Urinary bladder (tissue), 4 donors: ENCODE measurements around the gene ARFRP1. TPM values are rescaled to one million over a fixed set of nuclear protein-coding genes. Genes with fewer than 3 reads are reported as not detected.

Experiments used
- DNase-seq: peaks from one replicate; pipeline ENCODE4 v3.0.0-alpha.2; 2015; ENCODE audit errors: extremely low spot score
- H3K27ac ChIP-seq: one replicate; pipeline ENCODE4 v1.5.1; 2013; ENCODE audit warnings: low read depth, mild to moderate bottlenecking, moderate library complexity
- H3K36me3 ChIP-seq: one replicate; pipeline ENCODE4 v1.6.1; 2013; ENCODE audit warnings: mild to moderate bottlenecking, moderate library complexity; ENCODE audit not compliant: insufficient read depth
- H3K4me1 ChIP-seq: one replicate; pipeline ENCODE4 v1.6.1; 2013; ENCODE audit warnings: mild to moderate bottlenecking, moderate library complexity; ENCODE audit not compliant: insufficient read depth
- H3K4me3 ChIP-seq: one replicate; pipeline ENCODE4 v1.5.1; 2013; ENCODE audit warnings: low read depth, low read length
- WGBS: extraction: QIAGEN DNeasy Blood & Tissue Kit; methylation state at CpG from one replicate; pipeline ENCODE4 v1.1.7; 2013; 5-methylcytosine and 5-hydroxymethylcytosine counted together
- polyA plus RNA-seq: library from polyadenylated mRNA; stranded (reverse); fragments of 200-250 nt; gene quantifications from one replicate; pipeline ENCODE4 v1.2.3, GENCODE V29; 2013
- total RNA-seq: library from RNA; depleted of rRNA; stranded (reverse); fragments of >200 nt; gene quantifications from one replicate; pipeline ENCODE4 v1.2.3, GENCODE V29; 2014
- donor health status: healthy with polysubstance abuse.
- donor health status: healthy.

ARFRP1 gene
- total and polyA plus RNA-seq, 2 donors: 17.9 to 40.8 TPM

DNA sequence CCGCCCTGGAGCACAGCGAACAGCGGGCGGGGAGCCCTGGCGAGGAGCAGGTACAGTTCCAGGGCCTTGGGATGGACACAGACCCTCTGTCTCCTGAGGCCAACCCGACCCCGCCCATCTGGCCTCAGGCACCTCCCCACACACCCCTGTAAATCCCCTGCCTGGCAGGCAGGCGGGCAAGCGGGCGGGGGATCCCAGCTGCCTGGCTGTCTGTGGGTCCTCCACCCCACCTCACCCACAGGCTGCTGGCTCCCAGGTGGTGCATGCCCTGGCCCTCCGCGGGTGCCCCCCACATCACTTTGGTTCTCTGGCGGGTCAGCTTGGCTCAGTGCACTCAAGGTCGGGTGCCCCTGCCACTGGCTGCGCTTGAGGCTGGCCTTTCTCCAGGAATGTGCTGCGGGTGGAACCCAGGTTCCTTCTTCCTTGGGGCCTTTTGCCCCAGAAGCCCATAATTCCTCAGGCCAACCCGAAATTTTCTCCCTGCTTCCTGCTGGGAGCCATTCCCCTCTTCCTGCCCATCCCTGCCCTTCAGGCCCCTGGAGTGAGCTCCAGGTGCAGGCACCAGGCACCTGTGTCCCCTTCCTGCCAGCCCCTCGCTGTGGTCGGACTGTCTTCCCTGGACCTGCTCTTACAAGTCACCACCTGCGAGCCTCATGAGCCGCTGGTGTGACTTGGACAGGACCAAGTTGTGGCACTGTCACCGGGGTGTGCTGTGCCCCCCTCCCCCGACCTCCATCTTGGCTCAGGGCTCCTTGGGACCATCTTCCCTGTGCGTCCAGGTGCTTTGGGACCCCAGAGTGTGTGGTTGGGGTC, 16.7 kb downstream of the ARFRP1 start:
- Histone ChIP-seq H3K36me3 (no peaks in the 10 kb centered on the region), H3K4me1 (no peaks in the 10 kb centered on the region), H3K27ac (no peak overlapping the region), H3K4me3 (no peak overlapping the region)
- 81% methylated on average over 24 of the region's 24 CpGs for WGBS
- no peak for DNase-seq

- no peaks in the 10 kb centered on the region for H3K4me1 ChIP-seq
- H3K4me3 ChIP-seq: no peak overlapping the region
- 87% methylated on average over 40 of the region's 40 CpGs for WGBS
- H3K36me3 ChIP-seq: no peaks in the 10 kb centered on the region
- H3K27ac ChIP-seq: no peak overlapping the region
- DNase-seq: no peak
These were observed 17.5 kb downstream of the ARFRP1 start for GRCh38 chr20:63690003-63690897.

DNA sequence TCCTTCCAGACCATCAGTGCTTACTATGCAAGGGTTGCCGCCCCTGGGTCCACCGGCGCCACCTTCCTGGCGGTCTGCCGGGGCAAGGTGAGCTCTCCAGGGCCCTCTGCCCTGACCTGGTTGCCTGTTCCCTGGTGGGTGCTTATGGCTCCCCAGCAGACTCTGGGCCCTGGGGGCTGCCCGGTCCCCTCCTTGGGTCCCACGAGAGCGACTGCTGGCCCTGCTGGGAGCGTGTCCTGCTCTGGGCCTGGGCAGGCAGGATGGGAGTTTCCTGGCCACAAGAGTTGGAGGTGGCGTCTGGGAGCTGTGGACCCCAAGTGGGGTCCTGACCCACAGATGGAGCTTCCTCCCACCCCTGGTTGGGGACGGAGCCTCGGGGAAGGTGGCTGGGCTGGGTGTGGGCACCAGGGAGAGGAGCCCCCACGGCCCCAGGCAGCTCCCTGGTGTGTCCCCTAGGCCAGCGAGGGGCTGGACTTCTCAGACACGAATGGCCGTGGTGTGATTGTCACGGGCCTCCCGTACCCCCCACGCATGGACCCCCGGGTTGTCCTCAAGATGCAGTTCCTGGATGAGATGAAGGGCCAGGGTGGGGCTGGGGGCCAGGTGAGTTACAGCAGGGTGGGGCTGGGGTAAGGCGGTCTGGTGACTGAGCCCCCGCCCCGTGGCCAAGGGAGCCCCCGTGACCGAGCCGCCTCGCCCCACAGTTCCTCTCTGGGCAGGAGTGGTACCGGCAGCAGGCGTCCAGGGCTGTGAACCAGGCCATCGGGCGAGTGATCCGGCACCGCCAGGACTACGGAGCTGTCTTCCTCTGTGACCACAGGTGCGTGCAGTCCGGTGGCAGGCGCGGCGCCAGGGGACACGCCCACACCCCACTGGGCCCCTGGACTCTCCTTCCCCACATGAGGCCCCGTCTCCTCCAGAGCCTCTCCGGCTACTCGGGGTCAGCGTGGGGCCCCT, 18.5 kb downstream of the ARFRP1 start:
- no peaks in the 10 kb centered on the region for H3K36me3 ChIP-seq
- 91% methylated on average over 44 of the region's 44 CpGs for WGBS
- no peak overlapping the region for H3K27ac ChIP-seq
- no peaks in the 10 kb centered on the region for H3K4me1 ChIP-seq
- no peak for DNase-seq
- no peak overlapping the region for H3K4me3 ChIP-seq

DNA sequence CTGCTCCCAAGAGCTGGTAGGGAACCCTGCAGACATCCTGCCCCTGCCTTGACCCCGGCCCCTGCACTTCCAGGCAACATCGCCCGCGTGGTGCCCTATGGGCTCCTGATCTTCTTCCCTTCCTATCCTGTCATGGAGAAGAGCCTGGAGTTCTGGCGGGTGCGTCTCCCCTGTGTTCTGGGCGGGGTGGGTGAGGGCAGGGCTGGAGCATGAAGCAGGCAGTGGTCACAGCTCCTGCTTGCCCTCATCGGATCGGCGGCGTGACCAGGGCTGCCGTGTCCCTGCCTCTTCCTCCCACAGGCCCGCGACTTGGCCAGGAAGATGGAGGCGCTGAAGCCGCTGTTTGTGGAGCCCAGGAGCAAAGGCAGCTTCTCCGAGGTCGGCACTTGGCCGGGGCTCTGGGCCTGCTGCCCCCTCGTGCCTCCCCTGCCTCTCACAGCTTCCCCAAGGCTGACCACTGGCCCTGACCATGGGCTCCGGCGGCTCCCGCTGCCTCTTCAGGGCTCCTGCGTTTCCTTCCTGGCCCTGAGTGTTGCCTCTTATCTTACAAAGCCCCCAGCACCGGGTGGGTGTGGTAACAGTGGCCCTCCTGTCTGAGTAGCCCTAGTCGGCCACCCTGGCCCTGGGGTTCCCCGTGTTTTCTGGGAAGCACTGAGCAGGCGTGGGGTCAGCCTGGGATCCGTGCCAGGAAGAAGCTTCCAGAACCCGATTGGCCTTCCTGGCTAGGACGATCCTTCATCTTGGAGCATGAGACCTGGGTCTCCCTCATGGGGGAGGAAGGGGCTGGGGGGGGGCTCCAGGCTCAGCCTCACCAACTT, 19.3 kb downstream of the ARFRP1 start:
- no peak for DNase-seq
- no peaks in the 10 kb centered on the region for H3K4me1 ChIP-seq
- no peak overlapping the region for H3K27ac ChIP-seq
- WGBS: 80% methylated on average over 31 of the region's 31 CpGs
- no peaks in the 10 kb centered on the region for H3K36me3 ChIP-seq
- H3K4me3 ChIP-seq: no peak overlapping the region

DNA sequence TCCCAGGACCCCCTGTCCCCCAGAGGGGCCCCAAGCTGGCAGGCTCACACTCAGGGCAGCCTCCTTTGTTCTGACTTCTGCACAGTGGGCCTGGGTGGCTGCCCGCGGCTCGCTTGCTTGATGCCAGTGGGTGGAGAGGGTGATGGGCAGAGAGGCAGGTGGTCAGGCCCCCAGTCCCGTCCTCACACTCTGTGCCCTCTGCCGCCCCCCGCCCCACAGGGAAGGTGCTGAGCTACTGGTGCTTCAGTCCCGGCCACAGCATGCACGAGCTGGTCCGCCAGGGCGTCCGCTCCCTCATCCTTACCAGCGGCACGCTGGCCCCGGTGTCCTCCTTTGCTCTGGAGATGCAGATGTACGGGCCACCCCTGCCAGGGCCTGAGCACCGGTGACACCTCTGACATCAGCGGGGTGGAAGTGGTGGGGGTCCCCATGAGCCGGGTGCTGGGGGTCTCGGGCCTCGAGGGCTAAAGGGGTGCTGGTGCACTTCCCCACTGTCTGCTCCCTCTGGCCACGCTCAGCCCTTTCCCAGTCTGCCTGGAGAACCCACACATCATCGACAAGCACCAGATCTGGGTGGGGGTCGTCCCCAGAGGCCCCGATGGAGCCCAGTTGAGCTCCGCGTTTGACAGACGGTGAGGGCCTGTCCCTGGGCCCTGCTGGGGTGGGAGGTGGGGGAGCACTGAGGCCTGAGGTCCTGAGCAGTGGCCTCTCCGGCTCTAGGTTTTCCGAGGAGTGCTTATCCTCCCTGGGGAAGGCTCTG, 20.2 kb downstream of the ARFRP1 start:
- no peaks in the 10 kb centered on the region for H3K4me1 ChIP-seq
- WGBS: 88% methylated on average over 29 of the region's 29 CpGs
- no peak overlapping the region for H3K4me3 ChIP-seq
- no peak for DNase-seq
- H3K27ac ChIP-seq: no peak overlapping the region
- H3K36me3 ChIP-seq: no peaks in the 10 kb centered on the region

GRCh38 chr20:63686492-63687321, 21.1 kb downstream of the ARFRP1 start:
- H3K4me3 ChIP-seq: no peak overlapping the region
- no peaks in the 10 kb centered on the region for H3K36me3 ChIP-seq
- DNase-seq: no peak
- 40% methylated on average over 45 of the region's 45 CpGs for WGBS
- no peaks in the 10 kb centered on the region for H3K4me1 ChIP-seq
- peak overlapping the region; percentile 48 for H3K27ac ChIP-seq

DNA sequence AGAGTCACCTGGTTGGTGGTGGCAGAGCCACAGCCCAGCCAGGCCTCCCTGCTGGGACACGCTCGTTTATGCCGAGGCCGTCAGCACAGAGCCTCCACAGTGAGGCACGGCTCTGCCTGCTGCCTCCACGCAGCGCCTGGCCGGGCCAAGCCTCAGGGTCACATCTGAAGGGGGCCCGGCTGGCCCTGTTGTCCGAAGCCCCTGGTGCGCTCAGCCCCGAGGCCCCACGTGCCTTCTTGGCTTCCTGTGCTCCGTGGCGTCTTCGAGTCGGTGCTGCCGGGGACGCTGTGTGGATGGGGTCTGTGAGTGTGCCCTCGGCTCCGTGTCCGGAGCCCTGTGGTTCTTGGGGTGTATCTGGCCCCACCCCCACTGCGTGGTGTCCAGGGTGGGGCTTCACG, 21.7 kb downstream of the ARFRP1 start:
- no peaks in the 10 kb centered on the region for H3K4me1 ChIP-seq
- no peaks in the 10 kb centered on the region for H3K36me3 ChIP-seq
- H3K27ac ChIP-seq: peak overlapping the region; percentile 48
- no peak overlapping the region for H3K4me3 ChIP-seq
- 87% methylated on average over 24 of the region's 24 CpGs for WGBS
- no peak for DNase-seq

DNA sequence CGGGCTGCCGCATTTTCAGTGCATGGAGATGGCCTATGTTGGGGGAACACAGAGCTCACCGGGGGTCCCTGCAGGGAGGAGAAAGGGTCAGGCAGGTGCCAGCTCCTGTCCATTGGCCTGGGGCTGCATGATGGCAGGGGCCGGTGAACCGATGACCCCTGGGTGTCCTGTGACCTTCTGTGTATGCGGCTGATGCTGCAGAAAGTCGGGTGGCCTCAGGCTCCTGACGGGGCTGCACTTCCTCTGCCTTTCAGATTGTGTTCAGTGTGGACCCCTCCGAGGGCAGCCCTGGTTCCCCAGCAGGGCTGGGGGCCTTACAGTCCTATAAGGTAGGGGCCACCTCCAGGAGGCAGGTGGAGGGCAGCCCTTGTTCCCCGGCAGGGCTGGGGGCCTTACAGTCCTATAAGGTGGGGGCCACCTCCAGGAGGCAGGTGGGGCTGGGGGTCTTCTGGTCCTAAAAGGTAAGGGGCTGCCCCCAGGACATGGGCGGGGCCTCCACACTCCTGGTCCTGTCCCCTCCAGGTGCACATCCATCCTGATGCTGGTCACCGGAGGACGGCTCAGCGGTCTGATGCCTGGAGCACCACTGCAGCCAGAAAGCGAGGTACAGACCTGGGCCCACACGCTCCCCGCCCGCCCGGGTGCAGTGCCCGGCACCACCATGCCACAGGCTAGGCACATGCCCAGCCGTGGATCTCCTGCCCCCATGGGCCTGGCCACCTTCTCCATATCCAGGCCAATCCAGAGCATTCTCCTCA, 22.3 kb downstream of the ARFRP1 start:
- whole genome bisulfite sequencing: 89% methylated on average over 21 of the region's 21 CpGs
- DNase-seq: no peak
- H3K4me1 ChIP-seq: no peaks in the 10 kb centered on the region
- no peaks in the 10 kb centered on the region for H3K36me3 ChIP-seq
- no peak overlapping the region for H3K27ac ChIP-seq
- H3K4me3 ChIP-seq: no peak overlapping the region

DNA sequence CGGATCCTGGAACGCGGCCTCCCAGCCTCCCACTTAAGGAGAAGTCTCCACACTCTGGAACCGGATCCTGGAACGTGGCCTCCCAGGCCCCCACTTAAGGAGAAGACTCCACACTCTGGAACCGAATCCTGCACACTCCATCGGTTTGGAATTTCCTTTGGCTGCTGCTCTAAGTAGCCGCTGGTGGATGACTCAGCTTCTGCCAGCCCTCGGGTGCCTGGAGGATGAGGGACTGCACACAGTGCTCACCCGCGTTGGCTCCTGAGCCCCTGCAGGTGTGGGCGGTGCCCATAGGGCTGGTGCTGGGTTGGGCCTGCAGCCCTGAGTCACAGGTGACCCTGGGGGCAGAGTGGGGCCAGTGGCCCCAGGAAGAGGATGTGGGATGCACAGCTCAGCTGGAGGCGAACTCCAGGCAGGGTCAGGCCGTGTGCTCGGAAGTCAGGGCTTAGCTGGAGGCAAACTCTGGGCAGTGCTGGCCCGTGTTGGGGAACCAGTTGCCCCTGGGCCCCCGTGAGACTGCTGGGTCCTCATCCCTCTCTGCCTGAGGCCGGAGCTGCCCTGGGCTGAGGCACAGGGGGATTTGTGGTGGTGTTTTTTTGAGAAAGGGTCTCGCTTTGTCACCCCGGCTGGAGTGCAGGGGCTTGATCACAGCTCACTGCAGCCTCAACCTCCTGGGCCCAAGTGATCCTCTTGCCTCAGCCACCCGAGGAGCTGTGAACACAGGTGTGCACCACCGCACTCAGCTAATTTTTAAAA, 25.2 kb downstream of the ARFRP1 start:
- no peaks in the 10 kb centered on the region for H3K36me3 ChIP-seq
- no peak overlapping the region for H3K4me3 ChIP-seq

DNA sequence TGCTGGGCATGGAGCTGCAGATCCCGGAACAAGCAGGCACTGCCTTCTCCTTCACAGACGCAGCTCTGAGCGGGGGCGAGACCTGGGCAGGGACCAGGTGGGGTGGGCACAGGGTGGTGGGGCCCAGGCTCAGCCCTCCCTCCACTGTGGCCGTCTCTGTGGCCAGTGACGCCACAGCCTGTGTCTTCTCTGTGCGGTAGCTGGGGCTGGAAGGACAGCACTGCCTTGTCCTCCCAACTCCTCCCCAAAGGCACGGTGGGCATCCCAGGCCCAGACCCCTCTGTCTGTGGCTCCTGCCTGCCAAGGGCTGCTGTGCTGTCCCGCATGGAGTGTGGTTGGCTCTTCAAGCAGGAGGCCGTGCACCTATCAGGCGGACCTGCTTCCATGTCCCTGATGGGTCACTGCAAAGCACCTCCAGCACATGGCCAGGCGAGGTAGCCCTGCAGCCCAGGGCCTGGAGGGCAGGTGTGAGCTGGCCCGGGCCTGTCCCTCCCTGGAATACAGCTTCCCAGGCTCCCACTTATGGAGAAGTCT, 26.1 kb downstream of the ARFRP1 start:
- DNase-seq: no peak
- Histone ChIP-seq H3K4me1 (no peaks in the 10 kb centered on the region), H3K27ac (no peak overlapping the region), H3K36me3 (no peaks in the 10 kb centered on the region), H3K4me3 (no peak overlapping the region)
- 96% methylated on average over 13 of the region's 13 CpGs for WGBS

More for the DNA sequence above, 25.2 kb downstream of the ARFRP1 start:
- no peak for DNase-seq
- no peaks in the 10 kb centered on the region for H3K4me1 ChIP-seq
- no peak overlapping the region for H3K27ac ChIP-seq
- 57% methylated on average over 22 of the region's 22 CpGs for WGBS
